Stimulated activated CD4-positive, alpha-beta T cell treated with anti-CD3 and anti-CD28 coated beads, Interleukin-12 subunit alpha, Interleukin-12 subunit beta, amount 100 ng/mL, for 4 hours (primary cell): ENCODE data around the gene CLEC2L.
A peak's percentile ranks its signal among the peaks of the same experiment; 100 is the strongest.

Experiments used
- DNase-seq: peaks from one replicate; pipeline ENCODE4 v3.0.0-alpha.2; 2020

Gene CLEC2L

DNA sequence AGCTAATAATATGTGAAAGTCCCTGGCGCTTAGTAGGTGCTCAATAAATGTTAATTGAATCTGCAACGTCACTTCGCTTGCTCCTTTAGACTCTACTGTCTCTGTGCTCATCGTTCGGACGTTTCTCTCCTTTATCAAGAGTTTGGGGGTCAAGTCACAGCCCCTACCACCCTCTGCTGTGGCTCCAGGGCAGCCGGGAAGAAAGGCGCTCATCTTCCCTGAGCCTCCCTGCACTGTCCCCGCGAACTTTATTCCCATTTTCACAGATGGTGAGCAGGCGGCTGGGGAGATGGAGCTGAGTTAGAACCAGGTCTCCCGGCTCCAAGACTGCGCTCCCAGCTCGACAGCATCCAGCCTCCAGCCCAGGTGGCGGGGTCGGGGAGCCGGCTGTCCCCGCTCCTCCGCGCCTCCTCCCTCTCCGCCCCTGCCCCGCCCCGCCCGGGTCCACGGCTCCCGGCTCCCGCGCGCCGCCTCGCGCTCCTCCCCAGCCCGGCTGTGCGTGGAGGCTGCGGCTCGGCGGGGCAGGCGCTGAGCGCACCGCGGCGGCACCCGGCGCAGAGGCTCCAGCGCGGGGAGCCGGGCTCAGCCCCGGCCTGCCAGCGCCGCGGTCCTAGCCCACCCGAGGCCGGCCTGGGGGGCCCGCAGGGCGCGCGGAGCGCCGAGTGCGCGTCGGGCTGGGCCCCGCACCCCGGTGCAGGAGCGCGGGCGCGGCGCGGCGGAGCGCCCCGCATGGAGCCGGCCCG lies at the start of gene CLEC2L:
Gene CLEC2L (plus strand): TSS at position 487 of the 743 bp plus-strand sequence. CDS start 243 bp downstream, at position 730.
- peak; percentile 14 for DNase-seq

GRCh38 chr7:139476139-139476538 lies 47.3 kb upstream of the CLEC2L start:
- no peak for DNase-seq

DNA sequence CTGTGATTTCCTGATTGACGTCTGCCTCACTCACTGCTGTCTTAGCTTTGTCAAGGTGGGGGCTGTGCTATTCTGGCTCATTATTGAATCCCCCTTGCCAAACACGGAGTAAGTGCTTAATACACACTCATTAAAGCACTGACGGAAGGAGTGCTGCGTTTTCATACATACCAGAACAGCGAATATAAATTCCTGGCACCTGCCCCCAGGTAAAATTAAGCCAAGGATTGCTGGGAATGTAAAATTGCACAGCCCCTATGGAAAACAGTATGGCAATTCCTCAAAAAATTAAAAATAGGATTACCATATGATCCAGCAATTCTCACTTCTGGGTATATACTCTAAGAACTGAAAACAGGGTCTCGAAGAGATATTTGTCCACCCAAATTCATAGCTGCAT lies 46.6 kb upstream of the CLEC2L start:
- no peak for DNase-seq

DNA sequence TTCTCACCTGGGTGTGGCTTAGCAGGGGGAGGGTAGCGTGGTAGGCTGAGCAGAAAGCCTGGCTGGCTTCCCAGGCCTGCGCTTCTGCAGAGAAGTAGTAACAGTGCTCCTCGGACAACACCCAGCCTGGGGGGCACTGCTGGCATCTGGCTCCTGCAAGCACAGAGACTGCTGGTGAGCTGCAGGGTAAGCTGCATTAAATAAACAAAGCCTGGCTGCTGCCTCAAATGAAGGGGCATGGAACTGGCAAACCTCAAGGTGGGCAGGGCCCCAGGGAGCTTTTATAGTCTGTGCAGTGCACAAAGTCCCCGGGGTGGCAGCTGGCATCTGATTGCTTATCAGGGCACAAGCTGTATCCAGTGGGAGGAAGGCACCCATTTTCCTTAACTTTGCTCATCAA lies 43.9 kb upstream of the CLEC2L start:
- no peak for DNase-seq

DNA sequence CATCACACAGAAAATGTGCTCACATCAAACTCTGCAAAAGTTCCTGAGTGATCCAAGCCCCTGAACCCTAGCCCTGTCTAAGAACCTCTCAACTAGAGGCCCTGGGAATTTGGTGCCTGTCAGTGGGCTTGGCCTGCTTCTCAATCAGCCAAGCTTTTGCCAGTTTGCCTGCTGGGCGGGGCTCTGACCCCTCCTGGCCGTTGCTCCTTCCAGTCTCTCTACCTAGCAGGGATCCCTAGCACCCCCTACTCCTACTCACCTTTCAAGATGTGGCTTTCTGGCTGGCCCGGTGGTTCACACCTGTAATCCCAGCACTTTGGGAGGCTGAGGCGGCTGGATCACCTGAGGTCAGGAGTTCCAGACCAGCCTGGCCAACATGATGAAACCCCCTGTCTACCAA lies 42.1 kb upstream of the CLEC2L start:
- DNase-seq = no peak

DNA sequence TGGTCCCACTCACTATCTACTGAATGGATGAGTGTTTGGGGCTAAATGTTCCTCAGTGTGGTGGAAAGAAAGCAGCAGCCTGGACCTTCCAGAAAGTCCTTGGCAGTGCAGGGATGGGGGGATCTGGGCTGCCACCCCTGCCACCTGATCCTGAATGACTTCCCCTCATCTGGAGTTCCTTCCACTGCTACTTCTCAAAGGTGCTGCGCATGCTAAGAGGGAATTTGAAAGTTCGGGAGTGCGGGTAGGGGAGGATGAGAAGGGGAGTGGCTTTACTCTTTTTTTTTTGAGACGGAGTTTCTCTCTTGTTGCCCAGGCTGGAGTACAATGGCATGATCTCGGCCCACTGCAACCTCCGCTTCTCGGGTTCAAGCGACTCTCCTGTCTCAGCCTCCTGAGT lies 41.4 kb upstream of the CLEC2L start:
- no peak for DNase-seq

DNA sequence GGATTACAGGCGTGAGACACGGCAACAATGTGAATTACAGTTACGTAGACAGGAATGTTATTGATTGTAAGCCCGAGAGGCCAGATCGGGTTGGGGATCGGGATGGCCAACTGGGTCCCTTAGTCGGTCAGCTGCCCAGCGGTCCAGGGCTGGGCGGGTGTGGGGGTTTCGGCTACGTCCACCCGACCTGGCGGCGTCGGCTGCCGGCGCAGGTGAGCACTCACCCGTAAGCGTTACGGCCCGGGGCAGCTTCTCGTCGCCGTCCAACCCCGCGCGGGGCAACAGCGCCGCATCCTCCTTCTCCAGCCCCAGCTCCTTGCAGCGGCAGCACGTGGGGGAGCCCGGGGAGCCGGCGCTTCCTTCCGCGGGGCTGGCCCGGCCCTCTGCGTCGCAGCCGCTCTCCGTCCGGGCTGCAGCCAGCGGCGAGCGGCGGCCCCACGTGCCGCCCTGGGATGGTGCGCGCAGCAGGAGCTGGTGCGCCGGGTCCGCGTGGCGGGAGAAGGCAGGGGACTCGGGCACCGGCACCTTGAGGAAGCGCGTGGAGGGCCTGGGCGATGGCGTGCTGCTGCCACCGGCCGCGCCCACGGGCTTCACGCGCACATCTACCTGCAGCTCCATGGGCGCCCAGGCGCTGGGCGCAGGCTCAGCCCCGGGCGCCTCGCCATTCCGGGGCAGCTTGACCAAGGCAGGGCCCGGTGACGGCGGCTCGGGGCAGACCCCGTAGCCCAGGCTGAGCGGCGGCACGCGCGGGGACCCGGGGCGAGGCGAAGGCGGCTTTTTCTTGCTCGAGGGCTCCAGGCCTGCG lies 40.6 kb upstream of the CLEC2L start:
- DNase-seq = peak; percentile 15

- DNase-seq = no peak
Observed at GRCh38 chr7:139487366-139488080, 36.0 kb upstream of the CLEC2L start.

DNA sequence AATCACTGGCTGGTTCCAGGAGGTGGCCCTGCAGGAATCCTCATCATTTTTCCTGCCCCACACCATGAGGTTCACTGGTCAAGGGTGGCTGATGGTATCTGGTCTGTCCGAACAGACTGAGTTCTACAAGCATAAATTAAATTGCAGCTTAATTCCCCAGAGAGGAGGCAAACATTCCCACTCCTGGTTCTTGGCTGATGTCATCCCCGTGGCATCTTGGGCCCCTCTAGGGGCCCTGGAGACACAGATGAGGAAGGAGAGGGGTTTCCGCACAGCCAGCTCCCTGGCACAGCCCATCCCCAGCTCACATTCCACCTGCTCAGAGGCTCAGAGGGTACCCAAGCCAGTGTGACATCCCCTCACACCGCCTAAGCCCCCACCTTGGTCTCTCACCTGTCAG lies 34.7 kb upstream of the CLEC2L start:
- DNase-seq = no peak

DNA sequence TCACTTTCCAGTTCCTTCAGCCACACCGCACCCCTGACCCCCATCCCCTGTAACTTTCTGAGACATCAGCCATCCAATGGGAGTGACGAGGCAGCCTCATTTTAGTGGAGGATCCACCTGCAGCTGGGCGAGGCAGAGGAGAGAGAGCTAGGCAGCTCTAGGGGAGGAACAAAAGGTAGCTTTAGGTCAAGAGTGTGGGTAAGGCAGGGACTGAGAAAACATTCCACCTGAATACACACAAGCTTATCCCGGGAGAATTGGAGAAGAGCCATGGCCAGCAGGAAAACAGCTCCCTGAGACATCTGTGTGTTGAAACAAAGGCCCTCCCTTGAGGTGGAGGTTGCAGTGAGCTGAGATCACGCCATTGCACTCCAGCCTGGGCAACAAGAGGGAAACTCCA lies 33.4 kb upstream of the CLEC2L start:
- no peak for DNase-seq

DNA sequence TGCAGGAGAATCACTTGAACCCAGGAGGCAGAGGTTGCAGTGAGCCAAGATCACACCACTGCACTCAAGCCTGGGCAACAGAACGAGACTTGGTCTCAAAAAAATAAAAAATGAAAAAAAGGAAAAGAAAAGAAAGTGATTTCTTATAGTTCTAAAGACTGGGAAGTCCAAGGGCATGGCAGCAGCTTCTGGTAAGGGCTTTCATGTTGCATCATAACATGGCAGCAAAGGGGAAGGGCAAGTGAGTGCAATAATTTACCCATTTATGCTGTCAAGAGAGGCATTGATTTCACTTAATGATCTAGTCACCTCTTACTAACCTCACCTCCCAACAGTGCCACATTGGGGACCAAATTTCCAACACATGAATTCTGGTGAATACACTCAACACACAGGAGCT lies 31.2 kb upstream of the CLEC2L start:
- DNase-seq = no peak

- DNase-seq = no peak
Observed at GRCh38 chr7:139494835-139495579, 28.5 kb upstream of the CLEC2L start.

DNA sequence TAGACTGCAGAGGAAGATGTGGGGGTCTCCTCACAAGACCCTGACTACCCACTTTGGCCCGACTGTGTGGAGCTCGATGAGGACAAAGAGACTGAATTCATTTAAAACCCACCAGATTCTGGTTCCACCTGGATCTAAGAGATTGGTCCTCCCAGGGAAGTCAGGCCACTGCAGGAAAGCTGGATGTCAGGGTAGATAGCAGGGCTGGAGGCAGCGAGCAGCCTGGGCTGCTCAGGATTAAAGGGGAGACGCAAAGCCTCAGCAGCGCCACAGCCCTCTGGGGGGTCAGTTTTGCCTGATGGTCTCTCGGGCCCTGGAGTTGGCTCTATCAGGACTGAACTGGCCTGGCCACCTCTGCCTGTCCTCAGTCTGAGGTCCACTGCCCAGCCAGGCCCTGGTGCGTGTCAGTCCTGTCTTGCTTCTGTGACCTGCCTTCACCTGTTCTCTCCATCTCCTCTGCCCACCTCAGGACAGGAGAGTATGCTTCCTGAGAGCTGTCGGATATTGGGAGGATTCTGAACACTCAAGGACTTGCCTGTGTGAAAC lies 27.8 kb upstream of the CLEC2L start:
- no peak for DNase-seq

DNA sequence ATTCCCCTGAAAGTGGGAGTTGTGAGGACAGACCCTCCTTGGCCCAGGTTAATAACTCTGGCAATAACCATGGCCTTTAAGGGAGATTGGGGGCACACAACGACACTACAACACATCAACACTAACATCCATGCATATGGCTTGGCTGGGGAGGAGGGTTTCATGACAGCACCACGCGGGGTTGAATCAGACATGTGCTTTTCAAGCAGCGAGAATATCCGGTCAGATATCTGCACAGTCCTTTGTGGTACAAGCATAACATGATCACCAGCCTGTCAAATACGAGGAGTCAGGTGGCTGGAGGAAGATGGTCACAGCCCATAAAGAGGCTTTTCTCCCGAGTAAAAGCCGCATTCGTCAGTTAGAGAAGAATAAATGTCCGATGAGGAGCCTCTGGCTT lies 27.0 kb upstream of the CLEC2L start:
- DNase-seq = no peak

DNA sequence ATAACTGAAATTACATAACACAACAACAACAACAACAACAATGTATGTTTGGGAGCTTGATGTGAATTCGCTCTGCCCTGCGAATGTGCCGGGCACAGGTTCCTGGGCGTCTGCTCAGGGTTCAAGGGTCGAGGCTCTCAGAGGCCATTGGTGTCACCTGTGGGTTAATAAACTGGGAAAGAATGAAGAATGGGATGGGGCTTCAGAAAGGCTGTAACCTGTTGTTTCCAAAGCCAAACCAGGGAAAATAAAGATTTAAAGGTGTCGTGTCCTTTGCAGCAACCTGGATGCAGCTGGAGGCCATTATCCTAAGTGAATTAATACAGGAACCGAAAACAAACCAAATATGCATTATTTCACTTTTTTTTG lies 22.7 kb upstream of the CLEC2L start:
- no peak for DNase-seq

- DNase-seq = no peak
Observed at GRCh38 chr7:139502226-139502625, 21.3 kb upstream of the CLEC2L start.

GRCh38 chr7:139505563-139505962 lies 17.9 kb upstream of the CLEC2L start:
- DNase-seq = no peak

GRCh38 chr7:139509535-139509934 lies 13.9 kb upstream of the CLEC2L start:
- DNase-seq = no peak

DNA sequence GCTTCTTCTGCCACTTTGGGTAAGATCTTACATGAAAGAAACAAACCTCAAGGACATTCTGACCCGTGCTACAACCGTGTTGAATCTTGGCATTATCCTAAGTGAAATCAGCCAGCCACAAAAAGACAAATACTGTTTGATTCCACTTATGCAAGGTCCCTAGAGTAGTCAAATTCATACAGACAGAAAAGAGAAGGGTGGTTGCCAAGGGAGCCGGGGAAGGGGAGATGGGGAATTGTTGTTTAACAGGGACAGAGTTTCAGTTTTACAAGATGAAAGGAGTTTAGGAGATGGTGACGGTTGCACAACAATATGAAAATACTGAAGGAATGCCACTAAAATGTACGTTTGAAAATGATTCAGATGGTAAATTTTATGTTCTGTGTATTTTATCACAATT lies 12.2 kb upstream of the CLEC2L start:
- no peak for DNase-seq

GRCh38 chr7:139515266-139515665 lies 8.2 kb upstream of the CLEC2L start:
- DNase-seq = no peak

- DNase-seq = no peak
Observed at GRCh38 chr7:139521439-139521838, 2.0 kb upstream of the CLEC2L start.

- DNase-seq = no peak
Observed at GRCh38 chr7:139522830-139523198, 671 bp upstream of the CLEC2L start.
